Hepatocyte (in vitro differentiated cells): Measurements from ENCODE around the gene NELFA. TPM values are rescaled to one million over a fixed set of nuclear protein-coding genes. Genes with fewer than 3 reads are reported as not detected.

Experiments
- DNase-seq: peaks from one replicate; pipeline ENCODE4 v3.0.0-alpha.2; 2016; ENCODE audit warnings: low spot score
- H2AFZ ChIP-seq: fragments of 200-600 bp; sonication (generic); 2 replicates; pipeline ENCODE4 v1.6.0; 2016; ENCODE audit warnings: antibody characterized with exemption, mild to moderate bottlenecking
- H3K27ac ChIP-seq: fragments of 200-600 bp; sonication (generic); 2 replicates; pipeline ENCODE4 v1.5.1; 2016; ENCODE audit warnings: mild to moderate bottlenecking
- H3K27me3 ChIP-seq: fragments of 200-600 bp; sonication (generic); 2 replicates; pipeline ENCODE4 v1.6.1; 2016
- H3K36me3 ChIP-seq: fragments of 200-600 bp; sonication (generic); replicated peaks from 2 replicates; pipeline ENCODE4 v1.5.1; 2016; ENCODE audit warnings: low read depth; ENCODE audit not compliant: insufficient read depth
- H3K4me1 ChIP-seq: fragments of 200-600 bp; sonication (generic); 2 replicates; pipeline ENCODE4 v1.5.1; 2016; ENCODE audit warnings: mild to moderate bottlenecking, moderate library complexity; ENCODE audit not compliant: insufficient read depth
- H3K4me2 ChIP-seq: fragments of 200-600 bp; sonication (generic); 2 replicates; pipeline ENCODE4 v1.6.0; 2016
- H3K4me3 ChIP-seq: fragments of 200-600 bp; sonication (generic); 2 replicates; pipeline ENCODE4 v1.5.1; 2016; ENCODE audit warnings: mild to moderate bottlenecking
- H3K79me2 ChIP-seq: fragments of 200-600 bp; sonication (generic); 2 replicates; pipeline ENCODE4 v1.6.0; 2017; ENCODE audit warnings: mild to moderate bottlenecking
- H3K9me2 ChIP-seq: fragments of 200-600 bp; sonication (generic); replicated peaks from 2 replicates; pipeline ENCODE4 v1.6.0; 2017; ENCODE audit warnings: mild to moderate bottlenecking; ENCODE audit not compliant: insufficient read depth
- H3K9me3 ChIP-seq: fragments of 200-600 bp; sonication (generic); 2 replicates; pipeline ENCODE4 v1.5.1; 2016; ENCODE audit warnings: low read depth, mild to moderate bottlenecking
- H4K20me1 ChIP-seq: fragments of 200-600 bp; sonication (generic); 2 replicates; pipeline ENCODE4 v1.6.0; 2016; ENCODE audit warnings: mild to moderate bottlenecking; ENCODE audit not compliant: insufficient read depth, poor library complexity, severe bottlenecking
- EZH2 ChIP-seq: fragments of 200-600 bp; sonication (generic); IDR thresholded peaks from 2 replicates; pipeline ENCODE4 v1.6.1; 2016; ENCODE audit warnings: antibody characterized with exemption, mild to moderate bottlenecking, borderline replicate concordance
- EZH2phosphoT487 ChIP-seq: fragments of 200-600 bp; sonication (generic); IDR thresholded peaks from one replicate; pipeline ENCODE4 v1.6.1; 2018; ENCODE audit warnings: antibody characterized with exemption, mild to moderate bottlenecking, low read depth, moderate library complexity; ENCODE audit not compliant: unreplicated experiment, severe bottlenecking
- WGBS: methylation state at CpG from one replicate; pipeline ENCODE4 v1.1.6; 2016; ENCODE audit warnings: low lambda C conversion rate; ENCODE audit errors: missing lambda C conversion rate; 5-methylcytosine and 5-hydroxymethylcytosine counted together
- polyA plus RNA-seq: library from polyadenylated mRNA; unstranded; fragments of >200 nt; fragmentation: Nextera tagmentation; extraction: Ambion mirVana; gene quantifications from 2 replicates; pipeline ENCODE4 v1.2.1, GENCODE V29; 2016
- total RNA-seq: library from RNA; depleted of rRNA; stranded (reverse); fragments of >200 nt; gene quantifications from 2 replicates; pipeline ENCODE4 v1.2.3, GENCODE V29; 2014
- TF ChIP-seq, protein P1 (sequence below): fragments of 200-600 bp; sonication (generic); IDR thresholded peaks from 2 replicates; pipeline ENCODE4 v1.5.1; 2016; ENCODE audit warnings: antibody characterized with exemption, mild to moderate bottlenecking; ENCODE audit not compliant: poor library complexity

Gene NELFA
- total and polyA plus RNA-seq, 2 experiments from 2014 or later: 21.4 to 46.2 TPM

DNA sequence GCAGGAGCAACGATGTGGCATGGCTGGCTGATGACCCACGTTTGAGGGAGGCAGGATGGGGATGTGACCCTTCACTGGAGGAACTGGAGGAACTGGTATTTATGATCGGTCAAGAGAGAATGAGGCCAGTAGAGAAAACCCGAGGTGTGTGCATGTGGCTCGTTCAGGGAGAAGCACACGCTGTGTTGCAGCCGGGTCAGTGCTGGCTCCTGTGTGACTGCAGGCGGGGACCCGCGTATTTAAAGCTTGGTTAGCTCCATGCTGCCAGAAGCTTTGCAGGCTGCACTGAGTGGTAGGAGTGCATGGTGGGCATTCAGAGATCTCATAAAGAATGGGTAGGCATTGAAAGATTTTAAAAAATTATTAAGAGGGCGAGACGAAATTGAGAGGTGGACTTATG is 52.1 kb downstream of the NELFA start:
- WGBS: 94% methylated on average over 12 of the region's 12 CpGs
- no peaks in the 10 kb centered on the region for H3K9me3 ChIP-seq
- no peak overlapping the region for H2AFZ ChIP-seq
- no peak overlapping the region for H3K4me3 ChIP-seq
- DNase-seq: no peak
- H3K36me3 ChIP-seq: no peaks in the 10 kb centered on the region
- TF ChIP-seq, protein P1, sequence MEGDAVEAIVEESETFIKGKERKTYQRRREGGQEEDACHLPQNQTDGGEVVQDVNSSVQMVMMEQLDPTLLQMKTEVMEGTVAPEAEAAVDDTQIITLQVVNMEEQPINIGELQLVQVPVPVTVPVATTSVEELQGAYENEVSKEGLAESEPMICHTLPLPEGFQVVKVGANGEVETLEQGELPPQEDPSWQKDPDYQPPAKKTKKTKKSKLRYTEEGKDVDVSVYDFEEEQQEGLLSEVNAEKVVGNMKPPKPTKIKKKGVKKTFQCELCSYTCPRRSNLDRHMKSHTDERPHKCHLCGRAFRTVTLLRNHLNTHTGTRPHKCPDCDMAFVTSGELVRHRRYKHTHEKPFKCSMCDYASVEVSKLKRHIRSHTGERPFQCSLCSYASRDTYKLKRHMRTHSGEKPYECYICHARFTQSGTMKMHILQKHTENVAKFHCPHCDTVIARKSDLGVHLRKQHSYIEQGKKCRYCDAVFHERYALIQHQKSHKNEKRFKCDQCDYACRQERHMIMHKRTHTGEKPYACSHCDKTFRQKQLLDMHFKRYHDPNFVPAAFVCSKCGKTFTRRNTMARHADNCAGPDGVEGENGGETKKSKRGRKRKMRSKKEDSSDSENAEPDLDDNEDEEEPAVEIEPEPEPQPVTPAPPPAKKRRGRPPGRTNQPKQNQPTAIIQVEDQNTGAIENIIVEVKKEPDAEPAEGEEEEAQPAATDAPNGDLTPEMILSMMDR: no peak
- no peak for TF ChIP-seq EZH2phosphoT487
- no peak for TF ChIP-seq EZH2
- no peak overlapping the region for H3K4me2 ChIP-seq
- no peaks in the 10 kb centered on the region for H3K4me1 ChIP-seq
- no peaks in the 10 kb centered on the region for H3K27me3 ChIP-seq
- no peaks in the 10 kb centered on the region for H3K9me2 ChIP-seq
- H4K20me1 ChIP-seq: no peaks in the 10 kb centered on the region
- H3K27ac ChIP-seq: no peak overlapping the region
- no peaks in the 10 kb centered on the region for H3K79me2 ChIP-seq

DNA sequence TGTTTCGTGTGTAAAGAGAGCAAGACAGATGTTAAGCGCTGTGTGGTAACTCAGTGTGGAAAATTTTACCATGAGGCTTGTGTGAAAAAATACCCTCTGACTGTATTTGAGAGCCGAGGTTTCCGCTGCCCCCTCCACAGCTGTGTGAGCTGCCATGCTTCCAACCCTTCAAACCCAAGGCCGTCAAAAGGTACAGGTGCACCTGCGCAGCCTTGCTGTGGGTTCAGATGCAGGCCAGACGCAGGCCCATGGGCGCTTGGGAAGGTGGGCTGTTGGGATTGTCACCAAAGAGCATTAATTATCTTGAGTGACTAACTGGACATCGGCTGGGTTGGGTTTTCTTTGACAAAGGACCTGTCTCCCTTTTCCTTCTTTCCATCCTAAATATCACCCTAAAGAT is 55.4 kb downstream of the NELFA start:
- WGBS: 99% methylated on average over 9 of the region's 9 CpGs
- Histone ChIP-seq H3K27me3 (no peaks in the 10 kb centered on the region), H3K9me2 (no peaks in the 10 kb centered on the region), H3K9me3 (no peaks in the 10 kb centered on the region), H2AFZ (no peak overlapping the region), H3K79me2 (no peaks in the 10 kb centered on the region), H3K36me3 (no peaks in the 10 kb centered on the region), H3K4me2 (no peak overlapping the region), H3K27ac (no peak overlapping the region), H3K4me1 (no peaks in the 10 kb centered on the region), H4K20me1 (no peaks in the 10 kb centered on the region), H3K4me3 (no peak overlapping the region)
- no peak for TF ChIP-seq EZH2phosphoT487
- TF ChIP-seq, protein P1: no peak
- TF ChIP-seq EZH2: no peak
- DNase-seq: no peak

- H2AFZ ChIP-seq: no peak overlapping the region
- H3K27me3 ChIP-seq: no peaks in the 10 kb centered on the region
- no peak overlapping the region for H3K27ac ChIP-seq
- no peaks in the 10 kb centered on the region for H3K9me3 ChIP-seq
- no peaks in the 10 kb centered on the region for H3K79me2 ChIP-seq
- H4K20me1 ChIP-seq: no peaks in the 10 kb centered on the region
- no peak overlapping the region for H3K4me3 ChIP-seq
- WGBS: 94% methylated on average over 5 of the region's 5 CpGs
- TF ChIP-seq, protein P1: no peak
- no peak for TF ChIP-seq EZH2phosphoT487
- no peak for TF ChIP-seq EZH2
- no peaks in the 10 kb centered on the region for H3K4me1 ChIP-seq
- no peaks in the 10 kb centered on the region for H3K36me3 ChIP-seq
- DNase-seq: no peak
- H3K9me2 ChIP-seq: no peaks in the 10 kb centered on the region
- no peak overlapping the region for H3K4me2 ChIP-seq
These were observed 56.1 kb downstream of the NELFA start for GRCh38 chr4:1952719-1953118.
